Natural killer cell (primary cell): ENCODE results near the gene SLC25A21. TPM values are rescaled to one million over a fixed set of nuclear protein-coding genes. Genes with fewer than 3 reads are reported as not detected.

Source experiments
- ATAC-seq, 3 donors: fragments of 150-1000 bp in 2 of 3; fragments of 200-7000 bp in 1 of 3; cut with Tn5 transposase; 1 replicate in 1 of 3; 2 replicates in 2 of 3; pipeline ENCODE4 v1.10.0; 2021; ENCODE audit warnings: mild to moderate bottlenecking in 2 of 3, moderate library complexity in 2 of 3
- DNase-seq, 2 donors: peaks; one replicate each; pipeline versions ENCODE4 v3.0.0 to v3.0.0-alpha.2; 2013 to 2021; ENCODE audit warnings: mixed read lengths in 1 of 2
- H3K27ac ChIP-seq: one replicate; pipeline ENCODE4 v1.5.1; 2013; ENCODE audit warnings: mild to moderate bottlenecking, low read length
- H3K27me3 ChIP-seq: one replicate; pipeline ENCODE4 v1.6.1; 2013; ENCODE audit warnings: low read length; ENCODE audit not compliant: control insufficient read depth, insufficient read depth
- H3K36me3 ChIP-seq: one replicate; pipeline ENCODE4 v1.6.1; 2013; ENCODE audit warnings: low read length; ENCODE audit not compliant: control insufficient read depth, insufficient read depth
- H3K4me1 ChIP-seq: one replicate; pipeline ENCODE4 v1.6.1; 2013; ENCODE audit warnings: low read length; ENCODE audit not compliant: control insufficient read depth, insufficient read depth
- H3K4me3 ChIP-seq: one replicate; pipeline ENCODE4 v1.5.1; 2013; ENCODE audit warnings: low read length
- H3K9me3 ChIP-seq: one replicate; pipeline ENCODE4 v1.6.1; 2013; ENCODE audit warnings: low read length; ENCODE audit not compliant: control insufficient read depth, insufficient read depth
- H3K27ac Mint-ChIP-seq, 2 donors: one replicate each; pipeline ENCODE4 v1.8.0; 2022; ENCODE audit warnings: mild to moderate bottlenecking in 2 of 2, mixed read lengths in 2 of 2, moderate library complexity in 1 of 2
- H3K27me3 Mint-ChIP-seq, 2 donors: one replicate each; pipeline ENCODE4 v1.8.0; 2022; ENCODE audit warnings: low read depth in 2 of 2, mixed read lengths in 2 of 2
- H3K36me3 Mint-ChIP-seq: one replicate; pipeline ENCODE4 v1.8.0; 2022; ENCODE audit warnings: mixed read lengths
- H3K4me1 Mint-ChIP-seq, 2 donors: one replicate each; pipeline ENCODE4 v1.8.0; 2022; ENCODE audit warnings: mixed read lengths in 2 of 2
- H3K4me3 Mint-ChIP-seq: one replicate; pipeline ENCODE4 v1.8.0; 2022; ENCODE audit warnings: mild to moderate bottlenecking, moderate library complexity, mixed read lengths
- H3K9me3 Mint-ChIP-seq, 2 donors: one replicate each; pipeline ENCODE4 v1.8.0; 2022; ENCODE audit warnings: mixed read lengths in 2 of 2
- WGBS: methylation state at CpG from one replicate; pipeline ENCODE4 v1.1.7; 2013; ENCODE audit warnings: missing lambda C conversion rate; ENCODE audit not compliant: insufficient coverage; 5-methylcytosine and 5-hydroxymethylcytosine counted together
- intact Hi-C: fragments of 100-400 bp; cut with micrococcal nuclease; formaldehyde crosslinking; loops from one replicate; pipeline ENCODE4 v1.14.2; 2022
- total RNA-seq, 4 donors: library from RNA; stranded (reverse); fragments of 120-200 nt in 1 of 4; gene quantifications; one replicate each; pipeline versions ENCODE4 v1.2.3 to v1.2.4, GENCODE V29; 2013 to 2022
- TF ChIP-seq, protein P1 (sequence below): fragments of 200-600 bp; IDR thresholded peaks from one replicate; pipeline ENCODE4 v1.8.0; 2022; ENCODE audit warnings: antibody characterized with exemption

SLC25A21 gene
- total RNA-seq, 3 donors from 2014 or later (not counting 1 experiment from before 2014, with no cell fraction given) = not detected

DNA sequence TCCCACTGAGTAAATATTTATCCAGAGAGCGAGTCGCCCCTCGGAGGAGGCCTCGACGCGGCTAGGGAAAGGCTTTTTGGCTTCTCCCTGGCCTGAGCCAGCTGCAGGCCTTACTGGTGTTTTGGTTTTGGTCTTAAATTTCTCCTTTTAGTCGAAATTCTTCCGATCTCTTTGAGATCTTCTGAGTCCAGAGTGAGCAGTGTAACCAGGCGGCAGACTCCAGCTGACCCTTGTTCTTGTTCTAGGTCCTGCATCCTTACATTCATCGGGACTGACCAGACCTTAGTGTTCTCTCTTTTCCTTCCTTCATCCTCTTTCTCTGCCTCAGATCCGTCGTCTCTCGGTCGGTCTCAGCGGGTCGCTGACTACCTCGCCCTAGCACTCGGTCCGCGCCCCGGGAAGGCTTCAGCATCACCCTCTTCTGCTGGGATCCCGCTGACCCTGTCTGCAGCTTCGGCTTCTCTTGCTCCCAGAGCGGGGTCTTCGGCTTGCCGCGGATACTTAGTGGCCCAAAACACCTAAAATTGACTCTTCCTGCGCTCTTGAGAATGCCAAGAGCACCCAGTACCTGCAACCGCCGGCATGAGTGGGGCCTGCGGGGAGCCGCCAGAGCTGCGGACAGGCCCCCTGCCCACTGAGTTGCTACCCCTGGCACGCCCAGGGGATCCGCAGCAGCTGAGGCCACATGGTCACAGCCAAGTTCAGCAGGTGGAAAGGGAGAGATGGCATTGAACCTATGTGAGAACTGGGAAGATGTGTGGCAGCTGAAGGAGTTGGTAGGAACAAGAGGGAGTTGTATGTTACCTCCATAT is 513.2 kb downstream of the SLC25A21 start:
- Mint-ChIP-seq H3K4me1 (peaks cover 11 to 22% of the 10 kb centered on the region in 2 donors), H3K27ac (no peak overlapping the region)

DNA sequence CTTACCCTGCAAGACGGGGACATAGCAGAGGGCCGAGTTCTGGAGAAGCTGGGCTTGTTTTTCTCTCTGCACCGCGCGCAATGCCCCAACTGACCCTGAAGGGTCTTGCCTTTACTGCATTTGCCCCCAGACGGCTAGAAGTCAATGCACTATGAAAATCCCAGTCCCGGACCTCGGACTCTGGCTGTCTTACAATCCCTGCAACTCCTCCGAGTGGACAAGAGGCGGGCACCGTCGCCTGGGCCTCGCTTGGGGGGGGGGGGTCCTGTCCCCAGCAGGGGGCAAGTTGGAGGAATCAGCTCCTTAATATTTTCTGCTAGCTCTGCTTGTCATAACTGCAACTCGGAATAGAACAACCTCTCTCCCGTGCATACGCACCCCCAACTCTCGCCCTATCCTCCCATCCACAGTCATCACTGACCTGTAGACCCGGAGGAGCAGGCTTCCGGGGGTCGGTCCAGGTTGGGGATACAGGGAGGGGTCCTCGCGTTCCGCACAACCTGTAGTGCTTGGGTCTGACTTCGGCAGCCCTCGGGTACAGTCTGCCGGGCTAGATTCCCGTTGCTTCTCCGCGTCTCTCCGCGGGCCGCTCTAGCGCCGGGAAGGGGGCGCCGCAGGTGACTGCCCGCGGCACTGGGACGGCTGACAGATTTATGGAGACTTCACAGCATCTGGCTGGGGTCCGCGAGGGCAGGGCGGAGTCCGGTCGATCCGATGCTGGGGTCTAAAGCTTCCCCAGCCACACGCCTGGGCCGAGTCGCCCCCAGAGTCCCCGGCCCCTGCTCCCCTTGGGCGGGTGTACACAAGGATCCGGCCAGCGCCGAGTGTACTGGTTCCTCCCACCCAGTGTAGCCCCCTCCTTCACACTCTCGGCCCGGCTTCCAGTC is 514.0 kb downstream of the SLC25A21 start:
- Histone ChIP-seq H3K9me3 (peaks cover 17% of the 10 kb centered on the region), H3K36me3 (no peaks in the 10 kb centered on the region), H3K4me1 (peaks cover 19% of the 10 kb centered on the region), H3K27me3 (peaks cover 86% of the 10 kb centered on the region), H3K27ac (no peak overlapping the region), H3K4me3 (no peak overlapping the region)
- 4% methylated on average over 55 of the region's 55 CpGs for WGBS
- H3K4me3 Mint-ChIP-seq = no peak overlapping the region
- peaks cover 13% of the 10 kb centered on the region for H3K36me3 Mint-ChIP-seq
- intact Hi-C loops = no loop called here
- H3K9me3 Mint-ChIP-seq = peaks cover 0 to 4% of the 10 kb centered on the region in 2 donors
- H3K27me3 Mint-ChIP-seq = peaks cover 66 to 95% of the 10 kb centered on the region in 2 donors
- DNase-seq (no peak), ATAC-seq (no peak)
- TF ChIP-seq, protein P1, sequence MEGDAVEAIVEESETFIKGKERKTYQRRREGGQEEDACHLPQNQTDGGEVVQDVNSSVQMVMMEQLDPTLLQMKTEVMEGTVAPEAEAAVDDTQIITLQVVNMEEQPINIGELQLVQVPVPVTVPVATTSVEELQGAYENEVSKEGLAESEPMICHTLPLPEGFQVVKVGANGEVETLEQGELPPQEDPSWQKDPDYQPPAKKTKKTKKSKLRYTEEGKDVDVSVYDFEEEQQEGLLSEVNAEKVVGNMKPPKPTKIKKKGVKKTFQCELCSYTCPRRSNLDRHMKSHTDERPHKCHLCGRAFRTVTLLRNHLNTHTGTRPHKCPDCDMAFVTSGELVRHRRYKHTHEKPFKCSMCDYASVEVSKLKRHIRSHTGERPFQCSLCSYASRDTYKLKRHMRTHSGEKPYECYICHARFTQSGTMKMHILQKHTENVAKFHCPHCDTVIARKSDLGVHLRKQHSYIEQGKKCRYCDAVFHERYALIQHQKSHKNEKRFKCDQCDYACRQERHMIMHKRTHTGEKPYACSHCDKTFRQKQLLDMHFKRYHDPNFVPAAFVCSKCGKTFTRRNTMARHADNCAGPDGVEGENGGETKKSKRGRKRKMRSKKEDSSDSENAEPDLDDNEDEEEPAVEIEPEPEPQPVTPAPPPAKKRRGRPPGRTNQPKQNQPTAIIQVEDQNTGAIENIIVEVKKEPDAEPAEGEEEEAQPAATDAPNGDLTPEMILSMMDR = no peak
- H3K4me1 Mint-ChIP-seq = peaks cover 7 to 17% of the 10 kb centered on the region in 2 donors
- H3K27ac Mint-ChIP-seq = no peak overlapping the region

More for the DNA sequence above, 513.2 kb downstream of the SLC25A21 start:
- Histone ChIP-seq H3K4me3 (no peak overlapping the region), H3K9me3 (peaks cover 17% of the 10 kb centered on the region), H3K27me3 (peaks cover 84% of the 10 kb centered on the region), H3K27ac (no peak overlapping the region), H3K36me3 (no peaks in the 10 kb centered on the region), H3K4me1 (peaks cover 19% of the 10 kb centered on the region)
- Mint-ChIP-seq H3K27me3 (peaks cover 70 to 95% of the 10 kb centered on the region in 2 donors), H3K4me3 (no peak overlapping the region), H3K9me3 (peaks cover 3 to 6% of the 10 kb centered on the region in 2 donors), H3K36me3 (peaks cover 17% of the 10 kb centered on the region)
- ATAC-seq = no peak
- TF ChIP-seq, protein P1 = no peak
- intact Hi-C loops = no loop called here
- WGBS = 7% methylated on average over 35 of the region's 35 CpGs
- no peak for DNase-seq

DNA sequence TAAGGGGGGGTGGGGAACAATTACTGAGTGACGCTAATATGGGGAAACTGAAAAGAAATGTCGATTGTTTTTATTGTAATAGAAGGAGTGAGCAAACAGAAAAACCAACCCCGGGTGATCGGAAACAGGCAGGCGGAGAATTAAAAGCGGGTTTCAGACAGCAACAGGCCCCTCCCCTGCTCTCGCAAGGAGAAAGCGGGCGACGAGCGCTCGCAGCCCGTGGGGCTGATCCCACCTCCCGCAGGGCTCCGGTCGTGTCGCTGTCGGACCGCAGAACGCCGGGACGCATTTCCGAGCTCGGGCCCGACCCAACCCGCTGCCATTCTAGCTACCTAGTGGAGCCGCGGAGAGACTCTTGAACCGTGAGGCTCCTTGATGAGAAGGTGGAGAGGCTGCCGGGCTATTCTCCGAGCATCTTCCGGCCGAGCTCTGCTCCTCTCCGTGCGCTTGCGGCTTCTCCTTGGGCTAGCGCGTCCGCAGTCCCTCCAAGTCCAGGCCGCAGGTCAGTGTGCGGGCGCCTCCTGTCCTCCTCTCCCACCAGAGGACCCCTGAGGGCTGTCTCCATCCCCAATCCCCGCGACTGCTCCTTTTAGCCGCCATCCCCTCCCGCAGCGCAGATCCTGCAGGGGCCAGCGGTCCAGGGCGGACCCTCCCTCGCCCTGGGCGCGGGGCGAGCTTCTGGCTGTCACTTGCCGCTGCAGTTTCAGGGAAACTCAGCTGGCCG is 514.8 kb downstream of the SLC25A21 start:
- no peak overlapping the region for H3K4me3 ChIP-seq
- no peaks in the 10 kb centered on the region for H3K36me3 ChIP-seq
- H3K4me1 ChIP-seq = peaks cover 14% of the 10 kb centered on the region
- no peak overlapping the region for H3K27ac Mint-ChIP-seq
- DNase-seq (no peak), ATAC-seq (no peak)
- H3K9me3 ChIP-seq = peaks cover 14% of the 10 kb centered on the region
- H3K27me3 Mint-ChIP-seq = peaks cover 63 to 95% of the 10 kb centered on the region in 2 donors
- peaks cover 13% of the 10 kb centered on the region for H3K36me3 Mint-ChIP-seq
- no peak overlapping the region for H3K4me3 Mint-ChIP-seq
- peaks cover 0 to 4% of the 10 kb centered on the region in 2 donors for H3K9me3 Mint-ChIP-seq
- H3K27me3 ChIP-seq = peaks cover 82% of the 10 kb centered on the region
- no peak overlapping the region for H3K27ac ChIP-seq
- TF ChIP-seq, protein P1 = no peak
- peaks cover 7 to 16% of the 10 kb centered on the region in 2 donors for H3K4me1 Mint-ChIP-seq
- intact Hi-C loops = no loop called here
- 6% methylated on average over 55 of the region's 55 CpGs for WGBS
